Calu3 (cell line): ENCODE results near the gene FILIP1L. TPM values are rescaled to one million over a fixed set of nuclear protein-coding genes. Genes with fewer than 3 reads are reported as not detected.

Source experiments
- BruUV-seq: library from RNA; stranded (reverse); fragments of 400-500 nt; replicated peaks from 2 replicates; lab custom pipeline; 2021; lab: Mats Ljungman, UMichigan
- CTCF ChIA-PET: fragments of 300-600 bp; sonication (Branson Sonifier 250); formaldehyde crosslinking; loops from one replicate; lab custom pipeline; 2022; ENCODE audit warnings: antibody characterized with exemption; lab: Charles Lee
- DNase-seq: peaks from one replicate; pipeline ENCODE4 v3.0.0; 2022
- H3K27ac Mint-ChIP-seq: one replicate; pipeline ENCODE4 v1.8.0; 2022; ENCODE audit warnings: mixed read lengths; ENCODE audit not compliant: unreplicated experiment
- H3K27me3 Mint-ChIP-seq: one replicate; pipeline ENCODE4 v1.8.0; 2022; ENCODE audit warnings: mixed read lengths; ENCODE audit not compliant: unreplicated experiment
- H3K36me3 Mint-ChIP-seq: one replicate; pipeline ENCODE4 v1.8.0; 2022; ENCODE audit warnings: mild to moderate bottlenecking, moderate library complexity, mixed read lengths; ENCODE audit not compliant: insufficient read depth, unreplicated experiment
- H3K4me1 Mint-ChIP-seq: one replicate; pipeline ENCODE4 v1.8.0; 2022; ENCODE audit warnings: mild to moderate bottlenecking, low read depth, mixed read lengths; ENCODE audit not compliant: unreplicated experiment
- H3K4me3 Mint-ChIP-seq: one replicate; pipeline ENCODE4 v1.8.0; 2022; ENCODE audit warnings: mild to moderate bottlenecking, low read depth, moderate library complexity, mixed read lengths; ENCODE audit not compliant: unreplicated experiment
- H3K9me3 Mint-ChIP-seq: one replicate; pipeline ENCODE4 v1.8.0; 2022; ENCODE audit warnings: low read depth, mixed read lengths; ENCODE audit not compliant: unreplicated experiment
- intact Hi-C: fragments of 100-400 bp; cut with micrococcal nuclease; formaldehyde crosslinking; loops from one replicate; pipeline ENCODE4 v1.10.0; 2022; ENCODE audit not compliant: unreplicated experiment
- total RNA-seq: library from RNA; stranded (reverse); gene quantifications from 2 replicates; pipeline ENCODE4 v1.2.3, GENCODE V29; 2022
- TF ChIP-seq, protein P1 (sequence below): fragments of 200-600 bp; IDR thresholded peaks from one replicate; pipeline ENCODE4 v1.8.0; 2022; ENCODE audit warnings: antibody characterized with exemption; ENCODE audit not compliant: unreplicated experiment

Gene FILIP1L
- total RNA-seq, 1 experiment from 2014 or later, result 5.2 TPM

- CTCF ChIA-PET, result no interaction called here
- Mint-ChIP-seq H3K9me3 (no peaks in the 10 kb centered on the region), H3K4me3 (no peak overlapping the region), H3K36me3 (peaks cover 14% of the 10 kb centered on the region), H3K27ac (no peak overlapping the region), H3K4me1 (peaks cover 36% of the 10 kb centered on the region), H3K27me3 (no peaks in the 10 kb centered on the region)
- no peak for DNase-seq
- TF ChIP-seq, protein P1, sequence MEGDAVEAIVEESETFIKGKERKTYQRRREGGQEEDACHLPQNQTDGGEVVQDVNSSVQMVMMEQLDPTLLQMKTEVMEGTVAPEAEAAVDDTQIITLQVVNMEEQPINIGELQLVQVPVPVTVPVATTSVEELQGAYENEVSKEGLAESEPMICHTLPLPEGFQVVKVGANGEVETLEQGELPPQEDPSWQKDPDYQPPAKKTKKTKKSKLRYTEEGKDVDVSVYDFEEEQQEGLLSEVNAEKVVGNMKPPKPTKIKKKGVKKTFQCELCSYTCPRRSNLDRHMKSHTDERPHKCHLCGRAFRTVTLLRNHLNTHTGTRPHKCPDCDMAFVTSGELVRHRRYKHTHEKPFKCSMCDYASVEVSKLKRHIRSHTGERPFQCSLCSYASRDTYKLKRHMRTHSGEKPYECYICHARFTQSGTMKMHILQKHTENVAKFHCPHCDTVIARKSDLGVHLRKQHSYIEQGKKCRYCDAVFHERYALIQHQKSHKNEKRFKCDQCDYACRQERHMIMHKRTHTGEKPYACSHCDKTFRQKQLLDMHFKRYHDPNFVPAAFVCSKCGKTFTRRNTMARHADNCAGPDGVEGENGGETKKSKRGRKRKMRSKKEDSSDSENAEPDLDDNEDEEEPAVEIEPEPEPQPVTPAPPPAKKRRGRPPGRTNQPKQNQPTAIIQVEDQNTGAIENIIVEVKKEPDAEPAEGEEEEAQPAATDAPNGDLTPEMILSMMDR, result no peak
- no TSS peak for BruUV-seq
- intact Hi-C loops, result loop anchor here (5.0 to 10.0 kb wide), 2 partner anchors 78 to 170 kb away; no protein-coding TSS in a partner anchor
Measured at GRCh38 chr3:99874237-99875002, 239.9 kb downstream of the FILIP1L start.

DNA sequence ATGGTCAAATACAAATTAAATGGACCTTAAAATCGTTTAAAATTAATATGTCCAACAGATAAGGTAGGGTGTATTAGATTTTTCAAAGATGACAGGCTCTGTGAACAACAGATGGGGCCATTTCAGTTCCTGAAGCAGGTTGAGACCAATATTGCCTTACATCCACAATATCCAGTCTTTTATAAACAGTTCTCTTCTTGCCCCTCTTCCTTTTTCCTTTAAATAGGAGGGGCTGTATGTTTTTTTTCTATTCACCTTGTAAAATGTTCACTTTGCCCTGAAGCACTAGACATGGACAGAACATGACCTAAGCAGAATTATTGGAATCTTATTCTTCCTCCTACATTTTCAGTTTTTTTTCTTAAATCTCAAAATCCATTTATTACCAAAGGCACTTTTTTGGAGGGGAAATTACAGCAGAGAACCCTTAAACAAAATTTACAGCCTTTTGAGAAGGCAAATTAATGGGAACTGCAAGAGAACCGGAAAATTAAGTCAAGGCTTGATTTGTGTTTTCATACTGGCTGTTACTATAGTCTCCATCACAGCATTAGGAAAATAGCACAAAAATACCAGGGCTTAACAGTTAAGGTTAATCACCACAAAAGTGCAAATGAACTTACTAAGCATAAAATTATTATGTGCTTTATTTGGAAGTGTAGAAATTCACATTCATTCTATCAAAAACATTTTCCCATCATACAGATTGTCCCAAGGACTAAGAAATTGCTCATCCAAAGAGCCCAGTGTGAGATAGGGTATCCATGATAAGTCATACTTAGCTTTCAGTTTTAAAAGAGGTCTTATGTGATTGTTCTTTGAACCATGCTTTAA, 240.8 kb downstream of the FILIP1L start:
- no peak overlapping the region for H3K27ac Mint-ChIP-seq
- no peak overlapping the region for H3K4me3 Mint-ChIP-seq
- no peak for DNase-seq
- TF ChIP-seq, protein P1, result no peak
- CTCF ChIA-PET, result no interaction called here
- H3K36me3 Mint-ChIP-seq, result peaks cover 14% of the 10 kb centered on the region
- no TSS peak for BruUV-seq
- H3K4me1 Mint-ChIP-seq, result peaks cover 36% of the 10 kb centered on the region
- no peaks in the 10 kb centered on the region for H3K27me3 Mint-ChIP-seq
- no peaks in the 10 kb centered on the region for H3K9me3 Mint-ChIP-seq
- intact Hi-C loops, result loop anchor here (10.0 kb wide), 1 partner anchor 171 kb away; no protein-coding TSS in a partner anchor

- no peak for DNase-seq
- peaks cover 14% of the 10 kb centered on the region for H3K36me3 Mint-ChIP-seq
- no TSS peak for BruUV-seq
- CTCF ChIA-PET, result no interaction called here
- intact Hi-C loops, result loop anchor here (10.0 kb wide), 1 partner anchor 172 kb away; no protein-coding TSS in a partner anchor
- H3K27ac Mint-ChIP-seq, result no peak overlapping the region
- no peaks in the 10 kb centered on the region for H3K9me3 Mint-ChIP-seq
- no peak overlapping the region for H3K4me3 Mint-ChIP-seq
- no peaks in the 10 kb centered on the region for H3K27me3 Mint-ChIP-seq
- TF ChIP-seq, protein P1, result no peak
- H3K4me1 Mint-ChIP-seq, result peaks cover 31% of the 10 kb centered on the region
Measured at GRCh38 chr3:99872923-99873254, 241.4 kb downstream of the FILIP1L start.

- no peak overlapping the region for H3K4me3 Mint-ChIP-seq
- peaks cover 11% of the 10 kb centered on the region for H3K36me3 Mint-ChIP-seq
- H3K27me3 Mint-ChIP-seq, result no peaks in the 10 kb centered on the region
- no peak for DNase-seq
- no peak overlapping the region for H3K27ac Mint-ChIP-seq
- no TSS peak for BruUV-seq
- H3K4me1 Mint-ChIP-seq, result peaks cover 28% of the 10 kb centered on the region
- no peaks in the 10 kb centered on the region for H3K9me3 Mint-ChIP-seq
- intact Hi-C loops, result loop anchor here (10.0 kb wide), 1 partner anchor 173 kb away; no protein-coding TSS in a partner anchor
- TF ChIP-seq, protein P1, result no peak
- CTCF ChIA-PET, result no interaction called here
Measured at GRCh38 chr3:99871231-99872045, 242.9 kb downstream of the FILIP1L start.
